Activated CD4-positive, CD25-positive, alpha-beta regulatory T cell treated with anti-CD3 and anti-CD28 coated beads, Interleukin-2, amount 50 U/mL, for 24 hours (primary cell): ENCODE data around the gene NAGA.
"Not testable (repeated sequence)": the region's sequence is repeated elsewhere in the genome, so short reads cannot be mapped to it uniquely, and the experiment has no call there.

Source experiments
- ATAC-seq, 2 donors: fragments of 150-1000 bp; cut with Tn5 transposase; one replicate each; pipeline ENCODE4 v1.10.0; 2021; ENCODE audit warnings: mild to moderate bottlenecking in 1 of 2, moderate library complexity in 1 of 2

The NAGA gene

GRCh38 chr22:42070517-42071422 lies at the start of gene NAGA:
NAGA (minus strand) TSS chr22:42070812; CDS start chr22:42070297, 515 bp downstream.
- peak; percentile 98 to 99 for ATAC-seq

- no peak for ATAC-seq
Observed at GRCh38 chr22:42116848-42117424, 46.3 kb upstream of the NAGA start.

- ATAC-seq: not testable (repeated sequence)
Observed at GRCh38 chr22:42115420-42115830, 44.8 kb upstream of the NAGA start.

- no peak for ATAC-seq
Observed at GRCh38 chr22:42114721-42115120, 44.1 kb upstream of the NAGA start.

- ATAC-seq: not testable (repeated sequence)
Observed at GRCh38 chr22:42112793-42113192, 42.2 kb upstream of the NAGA start.

GRCh38 chr22:42111798-42112197 lies 41.2 kb upstream of the NAGA start:
- no peak for ATAC-seq

- no peak for ATAC-seq
Observed at GRCh38 chr22:42108848-42109247, 38.2 kb upstream of the NAGA start.

- ATAC-seq: not testable (repeated sequence)
Observed at GRCh38 chr22:42104332-42104860, 33.8 kb upstream of the NAGA start.

- no peak for ATAC-seq
Observed at GRCh38 chr22:42101199-42101598, 30.6 kb upstream of the NAGA start.

GRCh38 chr22:42091455-42091782 lies 20.8 kb upstream of the NAGA start:
- ATAC-seq: no peak

- ATAC-seq: peak; percentile 94 to 95
Observed at GRCh38 chr22:42090596-42091454, 20.2 kb upstream of the NAGA start, which contains the start of gene NDUFA6. NDUFA6 (minus strand) TSS chr22:42090772; CDS start chr22:42090744, 28 bp downstream.

GRCh38 chr22:42086051-42086450 lies 15.4 kb upstream of the NAGA start:
- no peak for ATAC-seq

- no peak for ATAC-seq
Observed at GRCh38 chr22:42084874-42085273, 14.3 kb upstream of the NAGA start.

- no peak for ATAC-seq
Observed at GRCh38 chr22:42083119-42083518, 12.5 kb upstream of the NAGA start.

GRCh38 chr22:42080287-42080686 lies 9.7 kb upstream of the NAGA start:
- ATAC-seq: no peak

GRCh38 chr22:42079319-42080251 lies 9.0 kb upstream of the NAGA start, which contains the start of gene SMDT1:
SMDT1 (plus strand) TSS chr22:42079700; CDS start chr22:42079769, 69 bp downstream.
- ATAC-seq: peak; percentile 93 to 95

- ATAC-seq: no peak
Observed at GRCh38 chr22:42078469-42079318, 8.1 kb upstream of the NAGA start.

GRCh38 chr22:42077486-42078125 lies 7.0 kb upstream of the NAGA start:
- no peak for ATAC-seq

GRCh38 chr22:42076764-42077485 lies 6.3 kb upstream of the NAGA start:
- ATAC-seq: no peak
